A549 (cell line): Measurements from ENCODE around the gene COX7A1. TPM values are rescaled to one million over a fixed set of nuclear protein-coding genes. Genes with fewer than 3 reads are reported as not detected.

Experiments used
- ATAC-seq, 2 experiments: fragments of 200-7000 bp in 1 of 2; fragments of >200 bp in 1 of 2; cut with Nextera tagmentation in 1 of 2; cut with Tn5 transposase in 1 of 2; 3 replicates each; pipeline versions ENCODE4 v1.8.0 to v1.9.1; 2018 to 2020; ENCODE audit warnings: mild to moderate bottlenecking in 1 of 2, moderate library complexity in 1 of 2
- CTCF ChIA-PET: fragments of 300-600 bp; sonication (Branson Sonifier 250); formaldehyde crosslinking; extraction: SDS; loops from one replicate; lab custom pipeline; 2021; ENCODE audit warnings: antibody characterized with exemption, inconsistent platforms; lab: Yijun Ruan, JAX
- POLR2A ChIA-PET: fragments of 350-600 bp; formaldehyde crosslinking; extraction: SDS; loops from one replicate; lab custom pipeline; 2021; ENCODE audit warnings: antibody characterized with exemption, inconsistent platforms; lab: Yijun Ruan, JAX
- DNase-seq, 2 experiments: peaks; one replicate each; pipeline versions ENCODE4 v3.0.0 to v3.0.0-alpha.2; 2011 to 2016; ENCODE audit warnings: low read depth in 1 of 2, low spot score in 1 of 2
- FAIRE-seq: peaks from 2 replicates; lab custom pipeline; 2011; peaks lifted over from hg19 to GRCh38; lab: Jason Lieb, UNC
- H3K27ac ChIP-seq, 2 experiments: fragments of >200 bp; sonication (Bioruptor Twin); formaldehyde crosslinking; 3 replicates each; pipeline ENCODE4 v1.5.1; 2016 to 2017
- H3K4me1 ChIP-seq: fragments of >200 bp; sonication (Bioruptor Twin); formaldehyde crosslinking; 3 replicates; pipeline ENCODE4 v1.6.1; 2016
- H3K4me2 ChIP-seq: fragments of >200 bp; sonication (Bioruptor Twin); formaldehyde crosslinking; 3 replicates; pipeline ENCODE4 v1.6.1; 2016
- H3K4me3 ChIP-seq: fragments of >200 bp; sonication (Bioruptor Twin); formaldehyde crosslinking; 3 replicates; pipeline ENCODE4 v1.5.1; 2016
- H3K9me3 ChIP-seq: fragments of >200 bp; sonication (Bioruptor Twin); formaldehyde crosslinking; 3 replicates; pipeline ENCODE4 v1.6.1; 2016
- EHF ChIP-seq: fragments of 250-450 bp; sonication (Bioruptor Pico); IDR thresholded peaks from 2 replicates; pipeline ENCODE4 v1.5.0; 2020; ENCODE audit warnings: mild to moderate bottlenecking
- FOSB ChIP-seq: fragments of 250-450 bp; sonication (Bioruptor Pico); IDR thresholded peaks from 2 replicates; pipeline ENCODE4 v1.5.0; 2020; ENCODE audit warnings: mild to moderate bottlenecking, moderate library complexity
- FOSL2 ChIP-seq, 2 experiments: fragments of 450-650 bp in 1 of 2; fragments of >200 bp in 1 of 2; sonication (Bioruptor Twin) in 1 of 2; formaldehyde crosslinking; IDR thresholded peaks; 2 replicates each; pipeline versions ENCODE4 v1.5.0 to v1.6.1; 2016 to 2020; ENCODE audit warnings: mild to moderate bottlenecking in 1 of 2, moderate library complexity in 1 of 2
- GATA3 ChIP-seq: IDR thresholded peaks from 2 replicates; pipeline ENCODE4 v1.6.1; 2012; ENCODE audit warnings: borderline replicate concordance
- HDAC2 ChIP-seq: fragments of 200-600 bp; sonication (generic); IDR thresholded peaks from 2 replicates; pipeline ENCODE4 v1.6.1; 2016
- HOXB13 ChIP-seq: fragments of 250-450 bp; sonication (Bioruptor Pico); IDR thresholded peaks from 2 replicates; pipeline ENCODE4 v1.5.0; 2020; ENCODE audit warnings: low read depth, mild to moderate bottlenecking, moderate library complexity
- JUN ChIP-seq, 2 experiments: fragments of >200 bp; sonication (Bioruptor Twin); formaldehyde crosslinking; IDR thresholded peaks; 2 replicates in 1 of 2; 3 replicates in 1 of 2; pipeline ENCODE4 v1.6.1; 2016 to 2017
- KDM5A ChIP-seq: fragments of 200-600 bp; sonication (generic); IDR thresholded peaks from 2 replicates; pipeline ENCODE4 v1.6.1; 2016; ENCODE audit warnings: antibody characterized with exemption, mild to moderate bottlenecking
- MAFK ChIP-seq: fragments of 450-650 bp; IDR thresholded peaks from 2 replicates; pipeline ENCODE4 v1.6.1; 2014; ENCODE audit not compliant: partially characterized antibody
- MAZ ChIP-seq: fragments of 150-350 bp; IDR thresholded peaks from 2 replicates; pipeline ENCODE4 v1.6.1; 2014; ENCODE audit warnings: antibody characterized with exemption, low read depth, low read length, borderline replicate concordance
- NFE2L2 ChIP-seq: fragments of 150-350 bp; conservative IDR thresholded peaks from 2 replicates; pipeline ENCODE4 v1.6.1; 2014; ENCODE audit warnings: low read length
- NPAS2 ChIP-seq: fragments of 250-450 bp; sonication (Bioruptor Pico); IDR thresholded peaks from 2 replicates; pipeline ENCODE4 v1.8.0; 2022; ENCODE audit warnings: mild to moderate bottlenecking, moderate library complexity, borderline replicate concordance
- NR3C1 ChIP-seq: fragments of >200 bp; sonication (Bioruptor Twin); formaldehyde crosslinking; IDR thresholded peaks from 3 replicates; pipeline ENCODE4 v1.6.1; 2017
- POLR2AphosphoS2 ChIP-seq: conservative IDR thresholded peaks from 2 replicates; pipeline ENCODE4 v1.6.1; 2012; ENCODE audit warnings: low read length, improper control_type of control experiment, inconsistent platforms
- RFX5 ChIP-seq: fragments of 450-650 bp; IDR thresholded peaks from 2 replicates; pipeline ENCODE4 v1.7.1; 2014; ENCODE audit warnings: antibody characterized with exemption, mild to moderate bottlenecking, moderate library complexity
- SMC3 ChIP-seq: fragments of >200 bp; sonication (Bioruptor Twin); formaldehyde crosslinking; IDR thresholded peaks from 3 replicates; pipeline ENCODE4 v1.6.1; 2018; ENCODE audit warnings: inconsistent platforms
- ZNF302 ChIP-seq: fragments of 250-450 bp; sonication (Bioruptor Pico); IDR thresholded peaks from 2 replicates; pipeline ENCODE4 v1.9.0; 2021; ENCODE audit warnings: inconsistent platforms, mild to moderate bottlenecking, moderate library complexity
- ZSCAN20 ChIP-seq: fragments of 250-450 bp; sonication (Bioruptor Pico); IDR thresholded peaks from 2 replicates; pipeline ENCODE4 v1.8.0; 2022; ENCODE audit warnings: mild to moderate bottlenecking, moderate library complexity
- WGBS: methylation state at CpG from one replicate; pipeline ENCODE4 v1.1.6; 2017; ENCODE audit errors: missing lambda C conversion rate; 5-methylcytosine and 5-hydroxymethylcytosine counted together
- polyA plus RNA-seq, 4 experiments: library from polyadenylated mRNA; depleted of rRNA in 3 of 4; stranded (reverse); fragments of >200 nt; fragmentation: RNase III in 1 of 4; extraction: RNeasy Plus Mini Kit Qiagen cat#74134 plus additional on column Dnase treatment in 1 of 4; gene quantifications; 2 replicates in 3 of 4; 3 replicates in 1 of 4; pipeline ENCODE4 v1.2.3, GENCODE V29; 2011 to 2017
- TF ChIP-seq, protein P1 (sequence below): fragments of 250-450 bp; sonication (Bioruptor Pico); IDR thresholded peaks from 2 replicates; pipeline ENCODE4 v1.5.0; 2021; ENCODE audit warnings: mild to moderate bottlenecking, moderate library complexity, borderline replicate concordance
- TF ChIP-seq, protein P2 (sequence below): fragments of 150-350 bp; IDR thresholded peaks from 2 replicates; pipeline ENCODE4 v1.6.1; 2014; ENCODE audit warnings: low read depth, mild to moderate bottlenecking, low read length
- TF ChIP-seq, protein P3 (sequence below): fragments of 250-450 bp; sonication (Bioruptor Pico); IDR thresholded peaks from 2 replicates; pipeline ENCODE4 v1.5.0; 2020; ENCODE audit warnings: low read depth, mild to moderate bottlenecking, moderate library complexity
- TF ChIP-seq, protein P4 (sequence below): fragments of >200 bp; sonication (Bioruptor Twin); formaldehyde crosslinking; IDR thresholded peaks from 3 replicates; pipeline ENCODE4 v1.5.1; 2016
- TF ChIP-seq, protein P5 (sequence below): fragments of 450-650 bp; IDR thresholded peaks from 2 replicates; pipeline ENCODE4 v1.6.1; 2014; ENCODE audit warnings: antibody characterized with exemption

COX7A1 gene
- polyA plus RNA-seq, 2 of the 4 experiments (the other 2 are of a cell fraction): not detected

DNA sequence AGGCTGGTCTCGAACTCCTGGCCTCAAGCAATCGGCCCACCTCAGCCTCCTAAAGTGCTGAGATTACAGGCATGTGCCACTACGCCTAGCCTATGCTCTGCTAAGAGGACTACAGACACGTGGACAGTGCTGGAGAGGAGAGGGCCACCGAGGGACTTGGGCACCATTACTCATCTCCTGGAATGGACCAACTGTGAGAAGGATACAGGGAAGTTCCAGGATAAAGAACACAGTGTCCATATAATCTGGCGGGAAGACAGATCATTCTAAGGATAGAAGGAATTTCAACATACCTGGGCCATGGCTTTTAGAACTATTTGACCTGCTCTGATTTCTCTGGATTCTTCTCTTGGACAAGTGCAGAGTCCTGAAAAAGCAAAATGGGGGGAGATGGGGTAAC lies 49.4 kb upstream of the COX7A1 start (continued):
- no peak for TF ChIP-seq RFX5
- TF ChIP-seq, protein P1, sequence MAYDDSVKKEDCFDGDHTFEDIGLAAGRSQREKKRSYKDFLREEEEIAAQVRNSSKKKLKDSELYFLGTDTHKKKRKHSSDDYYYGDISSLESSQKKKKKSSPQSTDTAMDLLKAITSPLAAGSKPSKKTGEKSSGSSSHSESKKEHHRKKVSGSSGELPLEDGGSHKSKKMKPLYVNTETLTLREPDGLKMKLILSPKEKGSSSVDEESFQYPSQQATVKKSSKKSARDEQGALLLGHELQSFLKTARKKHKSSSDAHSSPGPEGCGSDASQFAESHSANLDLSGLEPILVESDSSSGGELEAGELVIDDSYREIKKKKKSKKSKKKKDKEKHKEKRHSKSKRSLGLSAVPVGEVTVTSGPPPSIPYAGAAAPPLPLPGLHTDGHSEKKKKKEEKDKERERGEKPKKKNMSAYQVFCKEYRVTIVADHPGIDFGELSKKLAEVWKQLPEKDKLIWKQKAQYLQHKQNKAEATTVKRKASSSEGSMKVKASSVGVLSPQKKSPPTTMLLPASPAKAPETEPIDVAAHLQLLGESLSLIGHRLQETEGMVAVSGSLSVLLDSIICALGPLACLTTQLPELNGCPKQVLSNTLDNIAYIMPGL (CRISPR knock-in tag): no peak
- TF ChIP-seq ZNF302 (CRISPR knock-in tag): no peak
- TF ChIP-seq, all 56 proteins: peak for 0

DNA sequence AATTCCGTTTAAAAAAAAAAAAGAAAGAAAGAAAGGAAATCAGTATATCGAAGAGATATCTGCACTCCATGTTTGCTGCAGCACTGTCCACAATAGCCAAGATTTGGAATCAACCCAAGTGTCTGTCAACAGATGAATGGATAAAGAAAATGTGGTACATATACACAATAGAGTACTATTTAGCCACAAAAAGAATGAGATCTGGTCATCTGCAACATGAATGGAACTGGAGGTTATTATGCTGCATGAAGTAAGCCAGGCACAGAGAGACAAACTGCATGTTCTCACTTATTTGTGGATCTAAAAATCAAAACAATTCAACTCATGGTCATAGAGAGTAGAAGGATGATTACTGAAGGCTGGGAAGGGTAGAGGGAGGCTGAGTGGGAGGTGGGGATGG lies 45.9 kb upstream of the COX7A1 start:
- ATAC-seq: no peak
- POLR2A ChIA-PET: no interaction called here
- no peak for TF ChIP-seq EHF (CRISPR knock-in tag)
- no peak for TF ChIP-seq GATA3
- TF ChIP-seq, protein P2, sequence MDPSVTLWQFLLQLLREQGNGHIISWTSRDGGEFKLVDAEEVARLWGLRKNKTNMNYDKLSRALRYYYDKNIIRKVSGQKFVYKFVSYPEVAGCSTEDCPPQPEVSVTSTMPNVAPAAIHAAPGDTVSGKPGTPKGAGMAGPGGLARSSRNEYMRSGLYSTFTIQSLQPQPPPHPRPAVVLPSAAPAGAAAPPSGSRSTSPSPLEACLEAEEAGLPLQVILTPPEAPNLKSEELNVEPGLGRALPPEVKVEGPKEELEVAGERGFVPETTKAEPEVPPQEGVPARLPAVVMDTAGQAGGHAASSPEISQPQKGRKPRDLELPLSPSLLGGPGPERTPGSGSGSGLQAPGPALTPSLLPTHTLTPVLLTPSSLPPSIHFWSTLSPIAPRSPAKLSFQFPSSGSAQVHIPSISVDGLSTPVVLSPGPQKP: no peak
- TF ChIP-seq SMC3: no peak
- TF ChIP-seq NPAS2 (CRISPR knock-in tag): no peak
- no peak for TF ChIP-seq ZSCAN20 (CRISPR knock-in tag)
- TF ChIP-seq MAFK: no peak
- TF ChIP-seq HOXB13 (CRISPR knock-in tag): no peak
- TF ChIP-seq, protein P3, sequence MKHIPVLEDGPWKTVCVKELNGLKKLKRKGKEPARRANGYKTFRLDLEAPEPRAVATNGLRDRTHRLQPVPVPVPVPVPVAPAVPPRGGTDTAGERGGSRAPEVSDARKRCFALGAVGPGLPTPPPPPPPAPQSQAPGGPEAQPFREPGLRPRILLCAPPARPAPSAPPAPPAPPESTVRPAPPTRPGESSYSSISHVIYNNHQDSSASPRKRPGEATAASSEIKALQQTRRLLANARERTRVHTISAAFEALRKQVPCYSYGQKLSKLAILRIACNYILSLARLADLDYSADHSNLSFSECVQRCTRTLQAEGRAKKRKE (CRISPR knock-in tag): no peak
- no peak for TF ChIP-seq FOSB
- no peak for TF ChIP-seq HDAC2
- TF ChIP-seq NR3C1: no peak
- TF ChIP-seq JUN (IDR thresholded peaks at IDR 0.05): no peak
- no peak for TF ChIP-seq NFE2L2
- TF ChIP-seq, protein P4, sequence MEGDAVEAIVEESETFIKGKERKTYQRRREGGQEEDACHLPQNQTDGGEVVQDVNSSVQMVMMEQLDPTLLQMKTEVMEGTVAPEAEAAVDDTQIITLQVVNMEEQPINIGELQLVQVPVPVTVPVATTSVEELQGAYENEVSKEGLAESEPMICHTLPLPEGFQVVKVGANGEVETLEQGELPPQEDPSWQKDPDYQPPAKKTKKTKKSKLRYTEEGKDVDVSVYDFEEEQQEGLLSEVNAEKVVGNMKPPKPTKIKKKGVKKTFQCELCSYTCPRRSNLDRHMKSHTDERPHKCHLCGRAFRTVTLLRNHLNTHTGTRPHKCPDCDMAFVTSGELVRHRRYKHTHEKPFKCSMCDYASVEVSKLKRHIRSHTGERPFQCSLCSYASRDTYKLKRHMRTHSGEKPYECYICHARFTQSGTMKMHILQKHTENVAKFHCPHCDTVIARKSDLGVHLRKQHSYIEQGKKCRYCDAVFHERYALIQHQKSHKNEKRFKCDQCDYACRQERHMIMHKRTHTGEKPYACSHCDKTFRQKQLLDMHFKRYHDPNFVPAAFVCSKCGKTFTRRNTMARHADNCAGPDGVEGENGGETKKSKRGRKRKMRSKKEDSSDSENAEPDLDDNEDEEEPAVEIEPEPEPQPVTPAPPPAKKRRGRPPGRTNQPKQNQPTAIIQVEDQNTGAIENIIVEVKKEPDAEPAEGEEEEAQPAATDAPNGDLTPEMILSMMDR: no peak
- no peak for TF ChIP-seq MAZ
- no peak for TF ChIP-seq POLR2AphosphoS2
- TF ChIP-seq, protein P5, sequence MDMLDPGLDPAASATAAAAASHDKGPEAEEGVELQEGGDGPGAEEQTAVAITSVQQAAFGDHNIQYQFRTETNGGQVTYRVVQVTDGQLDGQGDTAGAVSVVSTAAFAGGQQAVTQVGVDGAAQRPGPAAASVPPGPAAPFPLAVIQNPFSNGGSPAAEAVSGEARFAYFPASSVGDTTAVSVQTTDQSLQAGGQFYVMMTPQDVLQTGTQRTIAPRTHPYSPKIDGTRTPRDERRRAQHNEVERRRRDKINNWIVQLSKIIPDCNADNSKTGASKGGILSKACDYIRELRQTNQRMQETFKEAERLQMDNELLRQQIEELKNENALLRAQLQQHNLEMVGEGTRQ: no peak
- TF ChIP-seq FOSL2 (IDR thresholded peaks at IDR 0.05): no peak
- no peak for TF ChIP-seq FOSL2 (CRISPR knock-in tag; IDR thresholded peaks at IDR 0.05)
- TF ChIP-seq KDM5A: no peak
- TF ChIP-seq, all 56 proteins: peak for 0
- FAIRE-seq (peak; percentile 79), DNase-seq (no peak)
- Histone ChIP-seq H3K4me1 (no peaks in the 10 kb centered on the region), H3K4me3 (no peak overlapping the region), H3K27ac (no peak overlapping the region), H3K4me2 (no peak overlapping the region), H3K9me3 (peaks cover 10% of the 10 kb centered on the region; the same call in 1 of the 3 replicates)
- WGBS: 80% methylated on average over 2 of the region's 2 CpGs
- CTCF ChIA-PET: interaction anchor here (0.7 to 1.3 kb wide), 2 partner anchors 10 to 54 kb away, joined by 3 read pairs; no protein-coding TSS in a partner anchor
